HEK293T (cell line): ENCODE data around the gene FMC1.

Source experiments
- ELF4 ChIP-seq: fragments of 450-650 bp; IDR thresholded peaks from 2 replicates; pipeline ENCODE4 v1.6.1; 2017; ENCODE audit warnings: antibody characterized with exemption
- FOXA1 ChIP-seq: fragments of 450-650 bp; IDR thresholded peaks from 2 replicates; pipeline ENCODE4 v1.6.1; 2016; ENCODE audit warnings: mild to moderate bottlenecking
- FOXM1 ChIP-seq: fragments of 450-650 bp; IDR thresholded peaks from 2 replicates; pipeline ENCODE4 v1.6.1; 2017; ENCODE audit warnings: mild to moderate bottlenecking, borderline replicate concordance
- LEF1 ChIP-seq: fragments of 450-650 bp; IDR thresholded peaks from 2 replicates; pipeline ENCODE4 v1.6.1; 2017; ENCODE audit warnings: mild to moderate bottlenecking, borderline replicate concordance
- SP1 ChIP-seq: fragments of 450-650 bp; IDR thresholded peaks from 2 replicates; pipeline ENCODE4 v1.6.1; 2017
- TARDBP ChIP-seq: fragments of 450-650 bp; IDR thresholded peaks from 2 replicates; pipeline ENCODE4 v1.6.1; 2016
- TF ChIP-seq, protein P1 (sequence below): fragments of 450-650 bp; IDR thresholded peaks from 2 replicates; pipeline ENCODE4 v1.6.1; 2016

DNA sequence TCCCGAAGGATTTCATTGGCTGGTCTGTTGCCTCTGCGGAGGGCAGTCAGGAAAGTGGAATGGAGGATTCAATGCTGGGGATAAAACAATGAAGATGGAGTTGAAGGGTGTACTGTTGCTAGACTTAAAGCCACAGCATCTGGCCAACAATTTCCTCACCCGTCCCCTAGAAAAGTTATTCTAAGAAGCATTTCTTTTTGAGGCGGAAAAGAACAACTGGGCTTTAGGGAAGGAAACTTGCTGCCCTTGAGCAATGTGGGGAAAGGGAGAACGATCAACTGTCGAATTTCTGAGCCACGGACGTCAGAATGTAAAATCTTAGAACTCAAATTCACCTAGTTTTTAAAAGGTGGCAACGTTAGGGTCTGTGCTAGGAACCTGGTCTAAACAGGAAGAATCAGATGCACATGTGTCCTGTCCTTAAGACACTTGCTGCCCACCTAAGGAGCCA lies 664 bp downstream of the FMC1 start:
- TF ChIP-seq LEF1 (no peak), FOXA1 (no peak), TARDBP (no peak), SP1 (no peak), FOXM1 (no peak), ELF4 (no peak)
- TF ChIP-seq, protein P1, sequence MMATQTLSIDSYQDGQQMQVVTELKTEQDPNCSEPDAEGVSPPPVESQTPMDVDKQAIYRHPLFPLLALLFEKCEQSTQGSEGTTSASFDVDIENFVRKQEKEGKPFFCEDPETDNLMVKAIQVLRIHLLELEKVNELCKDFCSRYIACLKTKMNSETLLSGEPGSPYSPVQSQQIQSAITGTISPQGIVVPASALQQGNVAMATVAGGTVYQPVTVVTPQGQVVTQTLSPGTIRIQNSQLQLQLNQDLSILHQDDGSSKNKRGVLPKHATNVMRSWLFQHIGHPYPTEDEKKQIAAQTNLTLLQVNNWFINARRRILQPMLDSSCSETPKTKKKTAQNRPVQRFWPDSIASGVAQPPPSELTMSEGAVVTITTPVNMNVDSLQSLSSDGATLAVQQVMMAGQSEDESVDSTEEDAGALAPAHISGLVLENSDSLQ = no peak
